RWPE2 (cell line): Measurements from ENCODE around the gene SUPV3L1.
A peak's percentile ranks its signal among the peaks of the same experiment; 100 is the strongest.
"Not testable (repeated sequence)": the region's sequence is repeated elsewhere in the genome, so short reads cannot be mapped to it uniquely, and the experiment has no call there.

Source experiments
- ATAC-seq: fragments of 200-7000 bp; cut with Tn5 transposase; 3 replicates; pipeline ENCODE4 v1.9.1; 2021; ENCODE audit warnings: low read depth
- DNase-seq: peaks from one replicate; pipeline ENCODE4 v3.0.0-alpha.2; 2020; ENCODE audit warnings: low spot score
- H3K27ac ChIP-seq: fragments of 450-650 bp; 2 replicates; pipeline ENCODE4 v1.5.1; 2017; ENCODE audit warnings: mild to moderate bottlenecking; ENCODE audit not compliant: poor library complexity, severe bottlenecking
- H3K27me3 ChIP-seq: fragments of 250-450 bp; sonication (Bioruptor Pico); 2 replicates; pipeline ENCODE4 v1.5.1; 2021; ENCODE audit warnings: mild to moderate bottlenecking, moderate library complexity; ENCODE audit not compliant: insufficient read depth, poor library complexity, severe bottlenecking
- H3K36me3 ChIP-seq: fragments of 250-450 bp; sonication (Bioruptor Pico); 2 replicates; pipeline ENCODE4 v1.5.1; 2020; ENCODE audit warnings: low read depth, mild to moderate bottlenecking, moderate library complexity
- H3K4me1 ChIP-seq: fragments of 250-450 bp; sonication (Bioruptor Pico); 2 replicates; pipeline ENCODE4 v1.5.1; 2021; ENCODE audit warnings: mild to moderate bottlenecking, moderate library complexity; ENCODE audit not compliant: insufficient read depth, poor library complexity, severe bottlenecking
- H3K4me3 ChIP-seq: fragments of 250-450 bp; sonication (Bioruptor Pico); 2 replicates; pipeline ENCODE4 v1.5.1; 2021; ENCODE audit warnings: mild to moderate bottlenecking, moderate library complexity; ENCODE audit not compliant: severe bottlenecking
- H3K9me3 ChIP-seq: fragments of 250-450 bp; sonication (Bioruptor Pico); 2 replicates; pipeline ENCODE4 v1.5.1; 2021; ENCODE audit warnings: mild to moderate bottlenecking, moderate library complexity; ENCODE audit not compliant: severe bottlenecking
- CTCF ChIP-seq: fragments of 450-650 bp; IDR thresholded peaks from one replicate; pipeline ENCODE4 v1.5.1; 2017; ENCODE audit warnings: mild to moderate bottlenecking, moderate library complexity; ENCODE audit not compliant: poor library complexity, severe bottlenecking

SUPV3L1 gene

DNA sequence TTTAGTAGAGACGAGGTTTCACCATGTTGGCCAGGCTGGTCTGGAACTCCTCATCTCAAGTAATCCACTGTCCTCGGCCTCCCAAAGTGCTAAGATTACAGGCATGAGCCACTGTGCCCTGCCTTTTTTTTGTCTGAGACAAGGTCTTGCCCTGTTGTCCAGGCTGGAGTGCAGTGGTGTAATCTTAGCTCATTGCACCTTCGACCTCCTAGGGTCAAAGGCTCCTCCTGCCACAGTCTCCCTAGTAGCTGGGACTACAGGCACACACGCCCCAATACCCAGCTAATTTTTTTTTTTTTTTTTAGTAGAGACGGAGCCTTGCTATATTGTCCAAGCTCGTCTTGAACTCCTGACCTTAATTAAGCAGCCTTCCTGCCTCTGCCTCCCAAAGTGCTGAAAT lies 26.8 kb upstream of the SUPV3L1 start:
- Histone ChIP-seq H3K4me1 (peaks cover 14% of the 10 kb centered on the region), H3K27me3 (no peaks in the 10 kb centered on the region), H3K9me3 (no peaks in the 10 kb centered on the region), H3K36me3 (peaks cover 10% of the 10 kb centered on the region), H3K4me3 (no peak overlapping the region), H3K27ac (no peak overlapping the region)
- ATAC-seq (no peak), DNase-seq (no peak)
- no peak for TF ChIP-seq CTCF

DNA sequence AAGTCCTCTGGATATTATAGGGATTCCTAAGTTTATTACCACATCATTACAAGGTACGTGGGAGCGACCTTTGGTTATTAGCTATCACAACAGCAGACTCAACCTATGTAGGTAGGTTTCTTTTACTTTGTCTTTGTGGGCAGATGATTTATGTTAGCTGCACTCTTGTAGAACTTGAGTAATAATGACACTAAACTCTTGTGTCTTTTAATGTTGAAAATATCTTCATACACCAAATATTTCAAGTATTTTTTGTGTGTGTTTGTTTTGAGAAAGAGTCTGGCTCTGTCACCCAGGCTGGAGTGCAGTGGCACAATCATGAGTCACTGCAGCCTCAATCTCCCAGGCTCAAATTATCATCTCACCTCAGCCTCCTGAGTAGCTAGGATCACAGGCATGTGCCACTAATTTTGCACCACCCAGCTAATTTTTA lies 19.2 kb upstream of the SUPV3L1 start:
- no peaks in the 10 kb centered on the region for H3K27me3 ChIP-seq
- peaks cover 45% of the 10 kb centered on the region for H3K36me3 ChIP-seq
- DNase-seq (no peak), ATAC-seq (0 out of 3 replicates have a peak, but pooled peaks have one; percentile 33)
- H3K27ac ChIP-seq: no peak overlapping the region
- TF ChIP-seq CTCF: no peak
- no peak overlapping the region for H3K4me3 ChIP-seq
- peaks cover under 1% of the 10 kb centered on the region for H3K4me1 ChIP-seq
- H3K9me3 ChIP-seq: no peaks in the 10 kb centered on the region

GRCh38 chr10:69168493-69168892 lies 11.5 kb upstream of the SUPV3L1 start:
- H3K27me3 ChIP-seq: no peaks in the 10 kb centered on the region
- H3K27ac ChIP-seq: no peak overlapping the region
- H3K36me3 ChIP-seq: peaks cover 48% of the 10 kb centered on the region
- no peak overlapping the region for H3K4me3 ChIP-seq
- no peaks in the 10 kb centered on the region for H3K9me3 ChIP-seq
- ATAC-seq (no peak), DNase-seq (no peak)
- H3K4me1 ChIP-seq: no peaks in the 10 kb centered on the region
- TF ChIP-seq CTCF: no peak

GRCh38 chr10:69172241-69172982 lies 7.6 kb upstream of the SUPV3L1 start:
- DNase-seq (no peak), ATAC-seq (no peak)
- Histone ChIP-seq H3K4me3 (no peak overlapping the region), H3K27me3 (no peaks in the 10 kb centered on the region), H3K27ac (no peak overlapping the region), H3K9me3 (no peaks in the 10 kb centered on the region), H3K4me1 (no peaks in the 10 kb centered on the region), H3K36me3 (peaks cover 29% of the 10 kb centered on the region)
- TF ChIP-seq CTCF: no peak

GRCh38 chr10:69175326-69175725 lies 4.7 kb upstream of the SUPV3L1 start:
- H3K4me1 ChIP-seq, DNase-seq, ATAC-seq, H3K27me3 ChIP-seq, H3K9me3 ChIP-seq, H3K4me3 ChIP-seq, H3K27ac ChIP-seq: not testable (repeated sequence)
- H3K36me3 ChIP-seq: peaks cover 13% of the 10 kb centered on the region; the same call in 1 of the 2 replicates
